SK-N-SH (cell line): ENCODE results near the gene SHROOM3. TPM values are rescaled to one million over a fixed set of nuclear protein-coding genes. Genes with fewer than 3 reads are reported as not detected.

Experiments
- CTCF ChIA-PET: fragments of 300-600, 350-600 bp; formaldehyde crosslinking; extraction: SDS; loops from one replicate; lab custom pipeline; 2021; lab: Yijun Ruan, JAX
- POLR2A ChIA-PET: fragments of 350-600 bp; sonication (Branson Sonifier 250); formaldehyde crosslinking; extraction: SDS; loops from one replicate; lab custom pipeline; 2020; ENCODE audit warnings: antibody characterized with exemption, inconsistent platforms; lab: Yijun Ruan, JAX
- DNase-seq: peaks from one replicate; pipeline ENCODE4 v3.0.0; 2012
- H2AFZ ChIP-seq: fragments of 200-600 bp; sonication (generic); 2 replicates; pipeline ENCODE4 v1.8.1; 2016; ENCODE audit warnings: antibody characterized with exemption, mild to moderate bottlenecking, low read depth
- H3F3A ChIP-seq: fragments of 200-600 bp; sonication (generic); replicated peaks from 2 replicates; pipeline ENCODE3; 2016; ENCODE audit warnings: antibody characterized with exemption, mild to moderate bottlenecking; ENCODE audit not compliant: insufficient read depth
- H3K27ac ChIP-seq, 2 experiments: fragments of 200-500 bp in 1 of 2; fragments of 200-600 bp in 1 of 2; sonication (Bioruptor generic) in 1 of 2; sonication (generic), shearing (Covaris generic) in 1 of 2; 2 replicates each; pipeline versions ENCODE4 v1.5.1 to v1.6.1; 2014 to 2016; ENCODE audit warnings: low read depth in 2 of 2, inconsistent platforms in 1 of 2, low read length in 1 of 2, mild to moderate bottlenecking in 1 of 2, mixed read lengths in 1 of 2
- H3K27me3 ChIP-seq: fragments of 200-600 bp; sonication (generic), shearing (Covaris generic); 2 replicates; pipeline ENCODE4 v1.6.1; 2016; ENCODE audit warnings: mixed run types; ENCODE audit not compliant: insufficient read depth
- H3K36me3 ChIP-seq, 2 experiments: fragments of 200-500 bp in 1 of 2; fragments of 200-600 bp in 1 of 2; sonication (Bioruptor generic) in 1 of 2; sonication (generic) in 1 of 2; replicated peaks in 1 of 2; 2 replicates each; pipeline versions ENCODE3 to v1.5.1; 2014 to 2016; ENCODE audit warnings: low read length in 1 of 2, mild to moderate bottlenecking in 1 of 2; ENCODE audit not compliant: insufficient read depth in 2 of 2, control insufficient read depth in 1 of 2
- H3K4me1 ChIP-seq, 2 experiments: fragments of 200-500 bp in 1 of 2; fragments of 200-600 bp in 1 of 2; sonication (Bioruptor generic) in 1 of 2; sonication (generic), shearing (Covaris generic) in 1 of 2; 2 replicates each; pipeline versions ENCODE4 v1.5.1 to v1.6.1; 2014 to 2016; ENCODE audit warnings: low read depth in 1 of 2, low read length in 1 of 2, mixed run types in 1 of 2; ENCODE audit not compliant: insufficient read depth in 2 of 2, control insufficient read depth in 1 of 2
- H3K4me2 ChIP-seq: fragments of 200-600 bp; sonication (generic), shearing (Covaris generic); 2 replicates; pipeline ENCODE4 v1.6.1; 2017; ENCODE audit warnings: mixed run types
- H3K4me3 ChIP-seq, 2 experiments: fragments of 200-500 bp in 1 of 2; fragments of 200-600 bp in 1 of 2; sonication (Bioruptor generic) in 1 of 2; sonication (generic), shearing (Covaris generic) in 1 of 2; 2 replicates each; pipeline versions ENCODE4 v1.5.1 to v1.8.1; 2014 to 2016; ENCODE audit warnings: low read depth in 2 of 2, inconsistent platforms in 1 of 2, low read length in 1 of 2, mild to moderate bottlenecking in 1 of 2, mixed read lengths in 1 of 2, moderate library complexity in 1 of 2
- H3K79me2 ChIP-seq: fragments of 200-600 bp; sonication (generic); 2 replicates; pipeline ENCODE4 v1.8.1; 2017; ENCODE audit warnings: mild to moderate bottlenecking; ENCODE audit not compliant: insufficient read depth
- H3K9ac ChIP-seq: fragments of 200-600 bp; sonication (generic); 2 replicates; pipeline ENCODE4 v1.6.1; 2017; ENCODE audit warnings: mixed run types
- H3K9me2 ChIP-seq: fragments of 200-600 bp; sonication (generic); 2 replicates; pipeline ENCODE4 v1.6.1; 2017; ENCODE audit warnings: mixed run types
- H3K9me3 ChIP-seq: fragments of 200-600 bp; sonication (generic); 2 replicates; pipeline ENCODE4 v1.6.1; 2017; ENCODE audit warnings: mixed run types, mild to moderate bottlenecking, moderate library complexity
- H4K20me1 ChIP-seq: fragments of 200-600 bp; sonication (generic); 2 replicates; pipeline ENCODE4 v1.6.1; 2017; ENCODE audit warnings: mild to moderate bottlenecking, mixed run types; ENCODE audit not compliant: insufficient read depth
- EP300 ChIP-seq, 2 experiments: IDR thresholded peaks; 2 replicates each; pipeline versions ENCODE4 v1.4.0 to v1.6.1; 2012; ENCODE audit warnings: borderline replicate concordance in 1 of 2, low read depth in 1 of 2, low read length in 1 of 2
- FOSL2 ChIP-seq: IDR thresholded peaks from 2 replicates; pipeline ENCODE4 v1.4.0; 2012; ENCODE audit warnings: low read depth, mild to moderate bottlenecking, moderate library complexity, borderline replicate concordance
- FOXJ3 ChIP-seq: sonication (generic); formaldehyde crosslinking; IDR thresholded peaks from 2 replicates; pipeline ENCODE4 v1.5.1; 2020; ENCODE audit warnings: mild to moderate bottlenecking, missing genetic modification reagents
- GABPA ChIP-seq: IDR thresholded peaks from 2 replicates; pipeline ENCODE4 v1.4.0; 2012; ENCODE audit warnings: low read depth, mild to moderate bottlenecking
- MEF2A ChIP-seq: IDR thresholded peaks from 2 replicates; pipeline ENCODE4 v1.4.0; 2012; ENCODE audit warnings: low read depth, borderline replicate concordance
- MXI1 ChIP-seq: IDR thresholded peaks from 2 replicates; pipeline ENCODE4 v1.6.1; 2012; ENCODE audit warnings: mild to moderate bottlenecking, low read depth, low read length, improper control_type of control experiment
- NFIC ChIP-seq: IDR thresholded peaks from 2 replicates; pipeline ENCODE4 v1.4.0; 2012; ENCODE audit warnings: borderline replicate concordance
- NRF1 ChIP-seq: IDR thresholded peaks from 2 replicates; pipeline ENCODE4 v1.6.1; 2012; ENCODE audit warnings: low read depth, mild to moderate bottlenecking, low read length
- RAD21 ChIP-seq: IDR thresholded peaks from 2 replicates; pipeline ENCODE4 v1.6.1; 2012; ENCODE audit warnings: mild to moderate bottlenecking, low read length
- RXRA ChIP-seq: IDR thresholded peaks from 2 replicates; pipeline ENCODE4 v1.4.0; 2012; ENCODE audit warnings: low read depth, mild to moderate bottlenecking, borderline replicate concordance
- SMC3 ChIP-seq: IDR thresholded peaks from 2 replicates; pipeline ENCODE4 v1.6.1; 2012; ENCODE audit warnings: low read depth, low read length, improper control_type of control experiment
- TCF12 ChIP-seq: IDR thresholded peaks from 2 replicates; pipeline ENCODE4 v1.4.0; 2012
- WGBS: methylation state at CpG from one replicate; pipeline ENCODE4 v1.1.6; 2017; ENCODE audit warnings: low lambda C conversion rate; 5-methylcytosine and 5-hydroxymethylcytosine counted together
- polyA plus RNA-seq, 3 experiments: library from polyadenylated mRNA; depleted of rRNA; stranded (reverse); fragments of >200 nt; gene quantifications; 2 replicates each; pipeline ENCODE4 v1.2.3, GENCODE V29; 2012
- TF ChIP-seq, protein P1 (sequence below): IDR thresholded peaks from 2 replicates; pipeline ENCODE4 v1.4.0; 2012; ENCODE audit warnings: low read depth, borderline replicate concordance
- TF ChIP-seq, protein P2 (sequence below): IDR thresholded peaks from 2 replicates; pipeline ENCODE4 v1.4.0; 2012; ENCODE audit warnings: low read depth, borderline replicate concordance
- TF ChIP-seq, protein P3 (sequence below): fragments of 200-600 bp; sonication (generic); IDR thresholded peaks from 2 replicates; pipeline ENCODE4 v1.6.1; 2017; ENCODE audit warnings: antibody characterized with exemption, mild to moderate bottlenecking, moderate library complexity
- TF ChIP-seq, protein P4 (sequence below): IDR thresholded peaks from 2 replicates; pipeline ENCODE4; 2012

The SHROOM3 gene
- polyA plus RNA-seq, 1 of the 3 experiments (the other 2 are of a cell fraction), result 4.3 TPM

DNA sequence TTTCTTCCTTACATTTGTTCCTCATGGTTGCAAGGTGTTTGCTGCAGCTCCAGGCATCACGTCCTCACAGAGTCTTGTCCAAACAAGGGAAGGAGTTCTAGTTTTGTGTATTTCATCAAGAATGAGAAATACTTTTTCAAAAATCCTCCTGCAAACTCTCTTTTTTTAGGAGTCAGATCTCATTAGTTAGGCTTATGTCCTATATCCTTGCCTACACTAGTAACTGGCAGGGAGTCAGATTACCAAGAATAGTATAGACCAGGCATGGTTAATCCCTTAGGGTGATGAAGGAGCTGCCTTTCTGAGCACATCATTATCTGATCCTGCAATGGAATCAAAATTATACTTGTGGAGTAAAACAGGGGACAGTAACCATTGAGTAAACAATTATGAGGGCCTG is 160.4 kb downstream of the SHROOM3 start:
- Histone ChIP-seq H3K4me1 (peaks cover 3 to 10% of the 10 kb centered on the region in 2 experiments; a peak in 2 of 4 replicates), H3K27me3 (no peaks in the 10 kb centered on the region), H3F3A (peaks cover 21% of the 10 kb centered on the region), H3K4me2 (no peak overlapping the region), H3K9me2 (no peaks in the 10 kb centered on the region), H4K20me1 (no peaks in the 10 kb centered on the region), H2AFZ (no peak overlapping the region), H3K4me3 (no peak overlapping the region), H3K79me2 (no peaks in the 10 kb centered on the region), H3K27ac (no peak overlapping the region), H3K36me3 (no peaks in the 10 kb centered on the region), H3K9me3 (no peaks in the 10 kb centered on the region), H3K9ac (no peak overlapping the region)
- CTCF ChIA-PET, result no interaction called here
- POLR2A ChIA-PET, result no interaction called here
- WGBS, result 86% methylated on average over 1 of the region's 1 CpG
- DNase-seq, result no peak
- TF ChIP-seq MXI1 (no peak), NFIC (no peak), FOXJ3 (CRISPR knock-in tag) (no peak), SMC3 (no peak), TCF12 (no peak), RXRA (no peak), NRF1 (no peak), EP300 (IDR thresholded peaks at IDR 0.05; ENCODE audit: borderline replicate concordance in 1 of 2, low read depth in 1 of 2, low read length in 1 of 2) (no peak), FOSL2 (no peak), RAD21 (no peak), GABPA (no peak), MEF2A (no peak)
- TF ChIP-seq, protein P1, sequence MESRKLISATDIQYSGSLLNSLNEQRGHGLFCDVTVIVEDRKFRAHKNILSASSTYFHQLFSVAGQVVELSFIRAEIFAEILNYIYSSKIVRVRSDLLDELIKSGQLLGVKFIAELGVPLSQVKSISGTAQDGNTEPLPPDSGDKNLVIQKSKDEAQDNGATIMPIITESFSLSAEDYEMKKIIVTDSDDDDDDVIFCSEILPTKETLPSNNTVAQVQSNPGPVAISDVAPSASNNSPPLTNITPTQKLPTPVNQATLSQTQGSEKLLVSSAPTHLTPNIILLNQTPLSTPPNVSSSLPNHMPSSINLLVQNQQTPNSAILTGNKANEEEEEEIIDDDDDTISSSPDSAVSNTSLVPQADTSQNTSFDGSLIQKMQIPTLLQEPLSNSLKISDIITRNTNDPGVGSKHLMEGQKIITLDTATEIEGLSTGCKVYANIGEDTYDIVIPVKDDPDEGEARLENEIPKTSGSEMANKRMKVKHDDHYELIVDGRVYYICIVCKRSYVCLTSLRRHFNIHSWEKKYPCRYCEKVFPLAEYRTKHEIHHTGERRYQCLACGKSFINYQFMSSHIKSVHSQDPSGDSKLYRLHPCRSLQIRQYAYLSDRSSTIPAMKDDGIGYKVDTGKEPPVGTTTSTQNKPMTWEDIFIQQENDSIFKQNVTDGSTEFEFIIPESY, result no peak
- TF ChIP-seq, protein P2, sequence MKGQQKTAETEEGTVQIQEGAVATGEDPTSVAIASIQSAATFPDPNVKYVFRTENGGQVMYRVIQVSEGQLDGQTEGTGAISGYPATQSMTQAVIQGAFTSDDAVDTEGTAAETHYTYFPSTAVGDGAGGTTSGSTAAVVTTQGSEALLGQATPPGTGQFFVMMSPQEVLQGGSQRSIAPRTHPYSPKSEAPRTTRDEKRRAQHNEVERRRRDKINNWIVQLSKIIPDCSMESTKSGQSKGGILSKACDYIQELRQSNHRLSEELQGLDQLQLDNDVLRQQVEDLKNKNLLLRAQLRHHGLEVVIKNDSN, result no peak
- TF ChIP-seq, protein P3, sequence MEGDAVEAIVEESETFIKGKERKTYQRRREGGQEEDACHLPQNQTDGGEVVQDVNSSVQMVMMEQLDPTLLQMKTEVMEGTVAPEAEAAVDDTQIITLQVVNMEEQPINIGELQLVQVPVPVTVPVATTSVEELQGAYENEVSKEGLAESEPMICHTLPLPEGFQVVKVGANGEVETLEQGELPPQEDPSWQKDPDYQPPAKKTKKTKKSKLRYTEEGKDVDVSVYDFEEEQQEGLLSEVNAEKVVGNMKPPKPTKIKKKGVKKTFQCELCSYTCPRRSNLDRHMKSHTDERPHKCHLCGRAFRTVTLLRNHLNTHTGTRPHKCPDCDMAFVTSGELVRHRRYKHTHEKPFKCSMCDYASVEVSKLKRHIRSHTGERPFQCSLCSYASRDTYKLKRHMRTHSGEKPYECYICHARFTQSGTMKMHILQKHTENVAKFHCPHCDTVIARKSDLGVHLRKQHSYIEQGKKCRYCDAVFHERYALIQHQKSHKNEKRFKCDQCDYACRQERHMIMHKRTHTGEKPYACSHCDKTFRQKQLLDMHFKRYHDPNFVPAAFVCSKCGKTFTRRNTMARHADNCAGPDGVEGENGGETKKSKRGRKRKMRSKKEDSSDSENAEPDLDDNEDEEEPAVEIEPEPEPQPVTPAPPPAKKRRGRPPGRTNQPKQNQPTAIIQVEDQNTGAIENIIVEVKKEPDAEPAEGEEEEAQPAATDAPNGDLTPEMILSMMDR, result no peak
- TF ChIP-seq, protein P4, sequence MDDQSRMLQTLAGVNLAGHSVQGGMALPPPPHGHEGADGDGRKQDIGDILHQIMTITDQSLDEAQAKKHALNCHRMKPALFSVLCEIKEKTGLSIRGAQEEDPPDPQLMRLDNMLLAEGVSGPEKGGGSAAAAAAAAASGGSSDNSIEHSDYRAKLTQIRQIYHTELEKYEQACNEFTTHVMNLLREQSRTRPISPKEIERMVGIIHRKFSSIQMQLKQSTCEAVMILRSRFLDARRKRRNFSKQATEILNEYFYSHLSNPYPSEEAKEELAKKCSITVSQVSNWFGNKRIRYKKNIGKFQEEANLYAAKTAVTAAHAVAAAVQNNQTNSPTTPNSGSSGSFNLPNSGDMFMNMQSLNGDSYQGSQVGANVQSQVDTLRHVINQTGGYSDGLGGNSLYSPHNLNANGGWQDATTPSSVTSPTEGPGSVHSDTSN, result no peak
